Nephron (organoid): ENCODE measurements around the gene PREB.

Source experiments
- H3K27ac Mint-ChIP-seq, 3 experiments: 2 replicates each; pipeline ENCODE4 v1.8.0; 2020; ENCODE audit warnings: mixed read lengths in 3 of 3, mild to moderate bottlenecking in 2 of 3, moderate library complexity in 1 of 3
- H3K27me3 Mint-ChIP-seq: 2 replicates; pipeline ENCODE4 v1.8.0; 2021; ENCODE audit warnings: low read depth, mild to moderate bottlenecking, moderate library complexity, mixed read lengths
- H3K36me3 Mint-ChIP-seq: 2 replicates; pipeline ENCODE4 v1.8.0; 2020; ENCODE audit warnings: low read depth, mixed read lengths
- H3K4me1 Mint-ChIP-seq: 2 replicates; pipeline ENCODE4 v1.8.0; 2020; ENCODE audit warnings: mixed read lengths
- H3K4me3 Mint-ChIP-seq, 3 experiments: 2 replicates each; pipeline ENCODE4 v1.8.0; 2020; ENCODE audit warnings: mild to moderate bottlenecking in 3 of 3, mixed read lengths in 3 of 3, moderate library complexity in 2 of 3
- H3K9me3 Mint-ChIP-seq: 2 replicates; pipeline ENCODE4 v1.8.0; 2020; ENCODE audit warnings: mixed read lengths
- CTCF ChIP-seq, 3 experiments: fragments of 200-600 bp; sonication (generic); IDR thresholded peaks; one replicate each; pipeline ENCODE4 v1.5.0; 2021; ENCODE audit warnings: antibody characterized with exemption in 3 of 3; ENCODE audit not compliant: unreplicated experiment in 3 of 3

Gene PREB

GRCh38 chr2:27158468-27158867, 24.0 kb upstream of the PREB start:
- no peaks in the 10 kb centered on the region for H3K36me3 Mint-ChIP-seq
- H3K27me3 Mint-ChIP-seq: peaks cover 4% of the 10 kb centered on the region
- peaks cover 15% of the 10 kb centered on the region for H3K4me1 Mint-ChIP-seq
- no peaks in the 10 kb centered on the region for H3K9me3 Mint-ChIP-seq
- TF ChIP-seq CTCF (IDR thresholded peaks at IDR 0.05; ENCODE audit: unreplicated experiment in 3 of 3): no peak
- no peak overlapping the region for H3K27ac Mint-ChIP-seq
- no peak overlapping the region for H3K4me3 Mint-ChIP-seq

- H3K4me3 Mint-ChIP-seq: no peak overlapping the region
- peaks cover 4% of the 10 kb centered on the region for H3K27me3 Mint-ChIP-seq
- peaks cover 24% of the 10 kb centered on the region for H3K4me1 Mint-ChIP-seq
- no peaks in the 10 kb centered on the region for H3K36me3 Mint-ChIP-seq
- TF ChIP-seq CTCF (IDR thresholded peaks at IDR 0.05; ENCODE audit: unreplicated experiment in 3 of 3): no peak
- H3K27ac Mint-ChIP-seq: peak overlapping the region; percentile 81 to 99 (median 95)
- no peaks in the 10 kb centered on the region for H3K9me3 Mint-ChIP-seq
These were observed 20.7 kb upstream of the PREB start for GRCh38 chr2:27155069-27155520.

- Mint-ChIP-seq H3K27ac (peak overlapping the region; percentile 81 to 99 (median 95)), H3K4me1 (peaks cover 24% of the 10 kb centered on the region), H3K27me3 (peaks cover 4% of the 10 kb centered on the region), H3K36me3 (no peaks in the 10 kb centered on the region), H3K4me3 (peak overlapping the region in 2 of 3 experiments; percentile 43 to 64), H3K9me3 (no peaks in the 10 kb centered on the region)
- no peak for TF ChIP-seq CTCF (IDR thresholded peaks at IDR 0.05; ENCODE audit: unreplicated experiment in 3 of 3)
These were observed 20.1 kb upstream of the PREB start for GRCh38 chr2:27154488-27154887.

- peaks cover 39% of the 10 kb centered on the region for H3K4me1 Mint-ChIP-seq
- H3K9me3 Mint-ChIP-seq: no peaks in the 10 kb centered on the region
- H3K4me3 Mint-ChIP-seq: no peak overlapping the region
- no peaks in the 10 kb centered on the region for H3K36me3 Mint-ChIP-seq
- peaks cover 4% of the 10 kb centered on the region for H3K27me3 Mint-ChIP-seq
- no peak for TF ChIP-seq CTCF (IDR thresholded peaks at IDR 0.05; ENCODE audit: unreplicated experiment in 3 of 3)
- peak overlapping the region in 2 of 3 experiments; percentile 95 to 99 for H3K27ac Mint-ChIP-seq
These were observed 18.5 kb upstream of the PREB start for GRCh38 chr2:27152796-27153464.

- no peaks in the 10 kb centered on the region for H3K36me3 Mint-ChIP-seq
- no peak overlapping the region for H3K4me3 Mint-ChIP-seq
- peaks cover 4% of the 10 kb centered on the region for H3K27me3 Mint-ChIP-seq
- no peak for TF ChIP-seq CTCF (IDR thresholded peaks at IDR 0.05; ENCODE audit: unreplicated experiment in 3 of 3)
- H3K9me3 Mint-ChIP-seq: no peaks in the 10 kb centered on the region
- H3K4me1 Mint-ChIP-seq: peaks cover 40% of the 10 kb centered on the region
- peak overlapping the region in 2 of 3 experiments; percentile 66 to 99 for H3K27ac Mint-ChIP-seq
These were observed 17.8 kb upstream of the PREB start for GRCh38 chr2:27152102-27152795.
